ENCODE data around the gene MUC15. TPM values are rescaled to one million over a fixed set of nuclear protein-coding genes. Genes with fewer than 3 reads are reported as not detected.

Gene MUC15
- total and polyA plus RNA-seq, 10 donors, result not detected

GRCh38 chr11:26572770-26573402, 823 bp upstream of the MUC15 start:
- no peak overlapping the region for H3K27ac ChIP-seq
- intact Hi-C loops (cut with DNase I; ENCODE audit: low total_unique reads), result no loop called here
- no peaks in the 10 kb centered on the region for H3K36me3 ChIP-seq
- H3K9me3 ChIP-seq, result no peaks in the 10 kb centered on the region
- no peaks in the 10 kb centered on the region for H3K27me3 ChIP-seq (replicated peaks in 1 of 7)
- 70 to 87% (median 79%) methylated on average over 11 of the region's 11 CpGs for WGBS, 5 donors
- TF ChIP-seq POLR2A (IDR thresholded peaks at IDR 0.05), result no peak
- no peak for TF ChIP-seq CTCF (IDR thresholded peaks at IDR 0.05 in 8 of 11, conservative IDR thresholded peaks at IDR 0.05 in 3 of 11)
- TF ChIP-seq POLR2AphosphoS5 (IDR thresholded peaks at IDR 0.05), result no peak
- no peak overlapping the region for H3K4me3 ChIP-seq
- H3K4me1 ChIP-seq, result no peaks in the 10 kb centered on the region
- DNase-seq, result no peak

- 48 to 67% (median 51%) methylated on average over 2 of the region's 2 CpGs for WGBS, 5 donors
- Histone ChIP-seq H3K36me3 (no peaks in the 10 kb centered on the region), H3K27me3 (replicated peaks in 1 of 7) (no peaks in the 10 kb centered on the region), H3K4me1 (no peaks in the 10 kb centered on the region), H3K4me3 (no peak overlapping the region), H3K9me3 (no peaks in the 10 kb centered on the region), H3K27ac (no peak overlapping the region)
- intact Hi-C loops (cut with DNase I; ENCODE audit: low total_unique reads), result no loop called here
- no peak for DNase-seq
- TF ChIP-seq POLR2A (IDR thresholded peaks at IDR 0.05) (no peak), POLR2AphosphoS5 (IDR thresholded peaks at IDR 0.05) (no peak), CTCF (IDR thresholded peaks at IDR 0.05 in 8 of 11, conservative IDR thresholded peaks at IDR 0.05 in 3 of 11) (no peak)
Observed at GRCh38 chr11:26569646-26570045, 2.4 kb downstream of the MUC15 start.

GRCh38 chr11:26558190-26558589, 13.9 kb downstream of the MUC15 start:
- intact Hi-C loops (cut with DNase I; ENCODE audit: low total_unique reads), result no loop called here
- no peak for DNase-seq
- Histone ChIP-seq H3K9me3 (no peaks in the 10 kb centered on the region), H3K4me3 (no peak overlapping the region), H3K36me3 (no peaks in the 10 kb centered on the region), H3K27me3 (replicated peaks in 1 of 7) (no peaks in the 10 kb centered on the region), H3K27ac (no peak overlapping the region), H3K4me1 (no peaks in the 10 kb centered on the region)
- 44 to 59% (median 50%) methylated on average over 4 of the region's 4 CpGs for WGBS, 5 donors
- no peak for TF ChIP-seq CTCF (IDR thresholded peaks at IDR 0.05 in 8 of 11, conservative IDR thresholded peaks at IDR 0.05 in 3 of 11)
- no peak for TF ChIP-seq POLR2AphosphoS5 (IDR thresholded peaks at IDR 0.05)
- no peak for TF ChIP-seq POLR2A (IDR thresholded peaks at IDR 0.05)

GRCh38 chr11:26557666-26558065, 14.4 kb downstream of the MUC15 start:
- Histone ChIP-seq H3K27ac (no peak overlapping the region), H3K36me3 (no peaks in the 10 kb centered on the region), H3K9me3 (no peaks in the 10 kb centered on the region), H3K4me3 (no peak overlapping the region), H3K4me1 (no peaks in the 10 kb centered on the region), H3K27me3 (replicated peaks in 1 of 7) (no peaks in the 10 kb centered on the region)
- WGBS, 5 donors, result 48 to 67% (median 51%) methylated on average over 3 of the region's 3 CpGs
- TF ChIP-seq POLR2AphosphoS5 (IDR thresholded peaks at IDR 0.05) (no peak), POLR2A (IDR thresholded peaks at IDR 0.05) (no peak), CTCF (IDR thresholded peaks at IDR 0.05 in 8 of 11, conservative IDR thresholded peaks at IDR 0.05 in 3 of 11) (no peak)
- intact Hi-C loops (cut with DNase I; ENCODE audit: low total_unique reads), result no loop called here
- DNase-seq, result no peak
